Epithelial cell of esophagus (primary cell): Measurements from ENCODE around the gene SH3PXD2A.
"Not testable (repeated sequence)": the region's sequence is repeated elsewhere in the genome, so short reads cannot be mapped to it uniquely, and the experiment has no call there.

Experiments used
- DNase-seq: peaks from one replicate; pipeline ENCODE4 v3.0.0; 2010; ENCODE audit warnings: low read depth
- H3K4me3 ChIP-seq: 2 replicates; pipeline ENCODE4 v1.5.1; 2011; ENCODE audit warnings: mild to moderate bottlenecking, low read length, control low read depth
- CTCF ChIP-seq: IDR thresholded peaks from 2 replicates; pipeline ENCODE4 v1.5.1; 2011; ENCODE audit warnings: low read depth, mild to moderate bottlenecking, low read length, control low read depth, inconsistent platforms; ENCODE audit not compliant: insufficient read depth; ENCODE audit errors: missing control alignments

SH3PXD2A gene

GRCh38 chr10:103667356-103667755 is 188.0 kb downstream of the SH3PXD2A start:
- H3K4me3 ChIP-seq, result no peak overlapping the region
- no peak for TF ChIP-seq CTCF
- no peak for DNase-seq

GRCh38 chr10:103666762-103667150 is 188.6 kb downstream of the SH3PXD2A start:
- no peak for TF ChIP-seq CTCF
- H3K4me3 ChIP-seq, result no peak overlapping the region
- no peak for DNase-seq

- peak; percentile 57 for TF ChIP-seq CTCF
- peak; percentile 48 for DNase-seq
- no peak overlapping the region for H3K4me3 ChIP-seq
Observed at GRCh38 chr10:103666087-103666761, 189.2 kb downstream of the SH3PXD2A start.

- TF ChIP-seq CTCF, result no peak
- DNase-seq, result no peak
- H3K4me3 ChIP-seq, result no peak overlapping the region
Observed at GRCh38 chr10:103665162-103665889, 190.1 kb downstream of the SH3PXD2A start.

GRCh38 chr10:103663802-103664201 is 191.6 kb downstream of the SH3PXD2A start:
- H3K4me3 ChIP-seq, result no peak overlapping the region
- TF ChIP-seq CTCF, result no peak
- no peak for DNase-seq

- no peak for DNase-seq
- TF ChIP-seq CTCF, result no peak
- H3K4me3 ChIP-seq, result no peak overlapping the region
Observed at GRCh38 chr10:103663236-103663635, 192.1 kb downstream of the SH3PXD2A start.

GRCh38 chr10:103662704-103663103 is 192.7 kb downstream of the SH3PXD2A start:
- not testable (repeated sequence) for DNase-seq, H3K4me3 ChIP-seq
